Measurements from ENCODE around the gene OPRM1.
"Not testable (repeated sequence)": the region's sequence is repeated elsewhere in the genome, so short reads cannot be mapped to it uniquely, and the experiment has no call there.

Gene OPRM1

DNA sequence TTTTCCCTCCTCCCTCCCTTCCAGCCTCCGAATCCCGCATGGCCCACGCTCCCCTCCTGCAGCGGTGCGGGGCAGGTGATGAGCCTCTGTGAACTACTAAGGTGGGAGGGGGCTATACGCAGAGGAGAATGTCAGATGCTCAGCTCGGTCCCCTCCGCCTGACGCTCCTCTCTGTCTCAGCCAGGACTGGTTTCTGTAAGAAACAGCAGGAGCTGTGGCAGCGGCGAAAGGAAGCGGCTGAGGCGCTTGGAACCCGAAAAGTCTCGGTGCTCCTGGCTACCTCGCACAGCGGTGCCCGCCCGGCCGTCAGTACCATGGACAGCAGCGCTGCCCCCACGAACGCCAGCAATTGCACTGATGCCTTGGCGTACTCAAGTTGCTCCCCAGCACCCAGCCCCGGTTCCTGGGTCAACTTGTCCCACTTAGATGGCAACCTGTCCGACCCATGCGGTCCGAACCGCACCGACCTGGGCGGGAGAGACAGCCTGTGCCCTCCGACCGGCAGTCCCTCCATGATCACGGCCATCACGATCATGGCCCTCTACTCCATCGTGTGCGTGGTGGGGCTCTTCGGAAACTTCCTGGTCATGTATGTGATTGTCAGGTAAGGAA is at the start of gene OPRM1:
Gene OPRM1 (plus strand): TSS at position 10 of the 612 bp plus-strand sequence. CDS start 305 bp downstream, at position 315.
- peak in 1 of 2 donors; percentile 4 for DNase-seq (ENCODE audit: low read depth in 2 of 2)

DNA sequence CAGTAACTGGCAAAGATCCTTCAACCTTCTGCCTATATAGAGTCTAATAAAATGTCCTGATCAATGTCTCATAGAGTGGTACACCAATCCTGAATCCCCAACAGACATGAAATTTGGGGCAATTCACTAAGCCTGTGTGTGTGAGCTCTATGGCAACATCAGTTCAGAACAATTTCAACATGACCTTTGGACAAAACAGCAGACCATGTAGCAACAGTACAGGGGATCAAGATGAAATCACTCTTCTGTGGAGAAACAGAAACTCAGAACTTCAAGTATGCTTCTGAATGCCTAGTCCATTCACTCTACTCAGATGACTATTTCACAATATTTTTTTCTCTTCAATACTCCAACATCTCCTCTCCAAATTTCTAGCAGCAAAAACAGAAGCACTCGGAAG is 49.1 kb upstream of the OPRM1 start:
- DNase-seq (ENCODE audit: low read depth in 2 of 2) = no peak

DNA sequence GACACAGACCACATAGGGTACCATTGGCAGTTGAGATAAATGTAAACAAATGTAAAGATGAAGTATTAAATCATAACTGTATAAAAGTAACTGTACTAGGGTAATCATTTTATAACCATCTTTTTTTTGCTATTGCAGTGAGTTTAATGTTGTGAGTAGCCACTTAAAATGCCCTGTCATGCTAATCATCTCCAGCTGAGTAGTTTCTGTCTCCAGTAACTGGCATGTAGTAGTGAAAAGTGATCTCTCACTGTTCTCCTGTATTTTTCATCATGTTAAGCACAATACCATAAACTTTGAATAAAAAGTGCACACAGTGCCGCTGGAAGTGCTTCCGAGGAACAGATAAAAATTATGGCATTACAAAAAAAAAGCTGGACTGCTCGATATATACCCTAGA is 45.0 kb upstream of the OPRM1 start:
- no peak for DNase-seq (ENCODE audit: low read depth in 2 of 2)

DNA sequence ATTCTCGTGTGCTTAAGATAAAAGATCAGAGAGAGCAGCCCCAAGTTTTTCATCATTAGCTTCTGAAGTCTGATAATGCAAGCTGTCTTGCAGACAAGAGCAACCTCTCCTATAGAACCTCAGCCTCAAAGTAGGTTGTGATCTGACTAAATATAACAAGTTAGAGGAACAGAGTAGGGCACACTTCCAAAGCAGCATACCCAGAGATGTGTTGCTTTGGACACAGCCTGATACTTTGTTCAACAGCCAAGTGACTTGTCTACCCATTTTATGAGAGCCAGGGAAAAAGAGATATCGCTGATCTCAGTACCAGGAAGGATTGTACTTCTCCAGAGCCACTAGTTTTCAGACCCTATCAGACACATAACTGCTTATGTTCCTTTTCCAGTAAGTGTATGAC is 44.2 kb upstream of the OPRM1 start:
- no peak for DNase-seq (ENCODE audit: low read depth in 2 of 2)

DNA sequence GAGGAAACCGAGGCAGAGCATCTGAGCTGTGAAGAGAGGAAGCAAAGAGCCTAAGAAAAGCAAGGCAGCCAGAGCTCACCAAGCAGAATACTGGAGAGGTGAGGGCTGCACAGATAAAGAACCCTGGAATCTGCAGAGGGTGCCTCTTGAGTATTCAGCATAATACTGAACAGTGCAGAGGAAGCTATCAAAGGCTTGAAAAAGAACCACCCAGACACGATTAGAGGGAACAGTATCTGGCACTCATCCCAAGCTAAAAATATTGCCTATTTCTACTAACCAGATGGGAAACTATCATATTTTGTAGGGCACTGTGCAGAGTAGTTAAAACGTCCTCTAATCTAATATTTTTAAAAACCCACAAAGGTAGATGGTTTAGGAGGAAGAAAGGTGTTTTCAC is 41.8 kb upstream of the OPRM1 start:
- DNase-seq (ENCODE audit: low read depth in 2 of 2) = no peak

DNA sequence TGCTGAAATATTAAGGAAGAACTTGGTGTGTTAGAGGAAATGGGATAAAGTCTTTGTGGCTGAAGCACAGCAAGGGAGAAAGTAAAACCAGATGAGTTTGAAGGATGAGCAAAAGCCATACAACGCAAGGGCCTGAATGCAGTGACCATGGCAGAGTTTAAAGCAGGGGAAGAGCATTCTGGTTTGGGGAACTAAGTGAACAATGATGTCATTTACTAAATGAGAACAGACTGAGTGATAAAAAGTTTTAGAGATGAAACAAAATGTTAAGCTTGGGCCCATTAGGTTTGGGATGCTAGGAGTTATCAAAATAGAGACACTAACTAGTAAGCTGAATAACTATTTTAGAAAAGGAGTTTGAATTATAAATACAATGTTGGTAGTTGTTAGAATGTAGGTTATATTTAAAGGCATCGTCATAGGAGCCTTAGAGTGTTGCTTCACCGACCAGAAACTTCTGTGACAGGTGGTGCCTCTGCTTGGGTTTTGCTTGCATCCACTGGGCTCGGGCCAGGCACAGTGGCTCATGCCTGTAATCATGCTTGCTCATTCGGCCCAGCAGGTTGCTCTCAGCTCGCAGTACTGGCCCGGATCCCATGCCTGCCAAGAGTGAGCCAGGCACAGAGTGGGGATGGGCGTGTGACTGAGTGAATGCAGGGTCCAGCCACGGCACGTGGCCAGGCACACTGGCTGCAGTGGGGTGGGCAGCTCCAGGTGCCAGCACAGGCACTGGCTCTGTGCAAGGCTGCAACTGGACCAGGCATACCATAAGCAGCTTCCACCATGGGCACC is 37.4 kb upstream of the OPRM1 start:
- DNase-seq (ENCODE audit: low read depth in 2 of 2) = no peak

DNA sequence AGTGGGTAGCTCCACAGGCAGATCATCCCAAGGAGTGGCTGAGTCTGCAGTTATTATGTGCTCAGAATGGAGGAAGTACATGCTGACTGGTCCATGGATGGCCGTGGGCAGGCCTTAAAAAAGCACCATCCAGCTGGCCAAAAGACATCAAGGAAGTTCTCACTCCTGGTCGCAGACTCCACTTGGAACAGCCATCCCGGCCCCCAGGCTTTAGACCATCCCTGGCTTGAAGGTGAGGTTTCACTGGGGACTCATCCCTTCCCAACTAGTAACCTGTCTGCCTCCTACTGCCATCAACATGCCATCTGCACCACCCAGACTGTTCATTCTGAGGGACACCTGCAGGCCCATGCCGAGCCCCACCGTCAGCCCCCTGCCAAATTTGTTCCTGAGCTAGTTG is 36.1 kb upstream of the OPRM1 start:
- DNase-seq (ENCODE audit: low read depth in 2 of 2) = no peak

DNA sequence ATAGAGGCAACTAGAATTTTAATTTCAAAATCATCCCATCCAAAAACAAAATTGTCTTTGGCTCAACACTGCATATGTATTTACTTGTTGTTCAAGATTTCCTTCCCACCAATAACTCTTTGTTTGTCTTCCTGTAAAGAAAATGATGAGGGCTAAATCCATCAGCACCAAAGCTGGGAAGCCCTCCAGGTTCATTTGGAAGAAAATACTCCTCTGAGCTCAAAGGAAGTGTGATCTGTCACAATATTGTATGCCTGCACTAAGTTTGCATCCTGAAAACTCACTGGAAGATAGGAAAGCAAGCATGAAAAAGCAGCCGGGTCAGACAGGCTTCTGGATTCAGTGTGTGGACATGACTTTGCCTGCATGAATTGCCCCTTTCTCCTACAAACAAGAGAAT is 28.7 kb upstream of the OPRM1 start:
- no peak for DNase-seq (ENCODE audit: low read depth in 2 of 2)

DNA sequence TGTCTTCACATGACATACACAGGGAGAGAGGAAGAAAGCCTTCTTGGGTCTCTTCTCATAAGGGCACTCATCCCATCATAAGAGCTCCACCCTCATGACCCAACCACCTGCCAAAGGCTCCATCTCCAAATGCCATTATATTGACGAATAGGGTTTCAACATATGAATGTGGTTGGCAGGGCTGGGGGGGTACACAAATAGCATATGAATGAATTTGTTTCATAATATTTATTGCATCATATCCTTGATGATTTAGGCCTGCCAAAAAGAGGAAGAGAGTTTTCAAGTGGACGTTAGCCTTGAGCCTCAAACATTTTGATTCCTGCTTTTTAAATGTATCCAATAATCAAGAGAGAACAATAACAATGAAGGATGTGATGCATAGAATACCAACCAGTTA is 26.2 kb upstream of the OPRM1 start:
- no peak for DNase-seq (ENCODE audit: low read depth in 2 of 2)

DNA sequence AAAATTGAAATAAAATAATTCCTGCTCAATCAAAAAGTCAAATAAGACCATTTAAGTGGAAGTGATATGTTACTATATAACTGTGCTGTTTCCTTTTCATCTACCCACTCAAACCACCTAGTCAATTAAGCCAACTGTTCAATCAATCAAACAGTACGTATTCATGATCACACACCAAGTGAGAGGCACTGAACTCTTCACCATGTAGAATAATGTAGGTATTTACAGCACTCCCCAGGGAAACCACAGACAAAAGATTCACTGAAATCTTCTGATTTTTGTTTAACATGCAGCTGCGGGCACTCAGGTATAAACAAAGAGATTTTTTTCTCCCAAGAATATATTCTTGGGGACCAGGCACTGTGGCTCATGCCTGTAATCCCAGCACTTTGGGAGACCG is 21.3 kb upstream of the OPRM1 start:
- DNase-seq (ENCODE audit: low read depth in 2 of 2) = no peak

DNA sequence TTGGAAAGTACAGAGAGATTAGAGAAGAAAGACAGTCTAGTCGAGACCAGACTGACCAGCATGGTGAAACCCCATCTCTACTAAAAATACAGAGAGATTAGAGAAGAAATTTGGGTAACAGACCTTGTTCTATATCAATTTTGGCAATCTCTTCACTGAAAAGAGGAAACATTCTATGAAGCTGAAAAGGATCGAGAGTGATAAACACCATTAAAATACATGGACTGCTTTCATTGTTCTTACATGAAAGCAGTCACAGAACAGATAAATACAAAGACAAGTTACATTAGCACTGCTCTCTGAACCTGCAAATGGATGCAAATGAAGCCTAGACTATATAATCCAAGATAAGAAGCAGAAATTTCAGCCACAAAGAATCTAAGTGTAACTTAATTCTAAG is 8.4 kb upstream of the OPRM1 start:
- no peak for DNase-seq (ENCODE audit: low read depth in 2 of 2)

DNA sequence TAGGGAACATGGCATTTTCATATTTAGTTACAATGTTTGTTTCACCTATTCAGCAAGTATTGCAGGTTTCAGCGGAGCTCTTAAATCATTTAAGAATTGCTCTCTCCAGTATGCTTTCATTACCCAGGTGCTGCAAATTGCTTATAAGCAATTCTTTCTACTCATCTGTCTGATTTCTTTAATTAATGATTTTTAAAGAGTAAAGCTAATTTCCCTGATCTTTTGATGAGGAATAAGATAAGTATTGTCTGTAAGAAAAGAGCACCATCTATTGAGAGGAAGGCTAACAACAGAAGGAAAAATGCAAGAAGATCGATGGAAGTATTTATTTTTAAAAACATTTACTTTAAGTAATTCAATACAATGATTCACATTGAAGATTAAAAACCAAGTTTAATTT is 2.0 kb downstream of the OPRM1 start:
- DNase-seq (ENCODE audit: low read depth in 2 of 2) = no peak

DNA sequence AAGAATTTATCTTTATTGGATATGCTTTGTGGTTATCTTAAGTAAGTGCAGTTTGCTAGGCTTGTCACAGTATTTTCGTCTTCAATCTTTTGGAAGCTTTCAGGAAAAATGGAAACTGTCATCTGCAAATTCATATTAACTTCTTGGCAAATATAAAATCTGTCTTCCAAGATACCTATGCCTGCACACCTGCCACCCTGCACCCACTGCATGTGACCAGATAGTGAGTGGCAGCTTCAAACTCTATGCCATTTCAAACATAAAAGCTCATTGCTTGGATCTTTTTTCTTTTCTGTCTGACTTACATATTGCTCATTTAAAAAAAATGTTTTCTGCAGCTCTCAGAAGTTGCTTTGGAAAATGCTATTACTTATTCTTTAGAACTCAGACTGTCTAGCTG is 14.1 kb downstream of the OPRM1 start:
- no peak for DNase-seq (ENCODE audit: low read depth in 2 of 2)

DNA sequence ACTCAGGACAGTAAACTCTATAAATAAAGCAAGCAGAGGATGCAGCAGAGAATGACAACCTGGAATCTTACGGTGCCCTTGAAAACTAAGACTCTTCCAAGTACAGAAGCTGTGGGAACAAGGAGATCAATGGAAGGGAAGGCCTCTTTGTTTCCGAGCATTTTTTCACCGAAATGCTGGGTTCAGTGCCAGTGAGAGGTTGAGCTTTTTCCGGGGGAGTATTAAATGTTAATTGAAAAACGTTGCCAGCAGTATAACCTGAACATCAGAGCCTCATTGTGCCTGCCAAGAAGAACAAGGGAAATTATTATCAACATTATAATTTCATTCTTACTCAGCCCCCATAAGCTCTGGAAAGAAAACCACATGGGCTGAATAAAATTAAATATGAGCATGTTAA is 17.5 kb downstream of the OPRM1 start:
- no peak for DNase-seq (ENCODE audit: low read depth in 2 of 2)

DNA sequence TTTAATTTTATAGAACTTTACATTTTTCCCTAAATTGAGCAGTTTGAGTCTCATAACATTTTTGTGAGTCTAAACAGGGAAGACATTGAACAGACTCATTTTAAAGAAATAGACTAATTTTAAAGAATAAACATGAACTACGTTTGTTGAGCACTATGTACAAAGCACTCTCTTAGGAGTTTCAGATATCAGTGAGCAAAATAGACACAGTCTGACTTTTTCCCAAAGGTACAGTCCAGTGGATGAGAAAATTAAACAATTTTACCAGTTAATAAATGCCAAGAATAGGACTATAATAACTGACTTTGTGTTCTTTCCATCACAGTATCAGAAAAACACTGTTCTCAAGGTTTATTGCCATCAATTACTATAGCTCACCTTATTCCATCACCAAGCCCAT is 18.1 kb downstream of the OPRM1 start:
- no peak for DNase-seq (ENCODE audit: low read depth in 2 of 2)

DNA sequence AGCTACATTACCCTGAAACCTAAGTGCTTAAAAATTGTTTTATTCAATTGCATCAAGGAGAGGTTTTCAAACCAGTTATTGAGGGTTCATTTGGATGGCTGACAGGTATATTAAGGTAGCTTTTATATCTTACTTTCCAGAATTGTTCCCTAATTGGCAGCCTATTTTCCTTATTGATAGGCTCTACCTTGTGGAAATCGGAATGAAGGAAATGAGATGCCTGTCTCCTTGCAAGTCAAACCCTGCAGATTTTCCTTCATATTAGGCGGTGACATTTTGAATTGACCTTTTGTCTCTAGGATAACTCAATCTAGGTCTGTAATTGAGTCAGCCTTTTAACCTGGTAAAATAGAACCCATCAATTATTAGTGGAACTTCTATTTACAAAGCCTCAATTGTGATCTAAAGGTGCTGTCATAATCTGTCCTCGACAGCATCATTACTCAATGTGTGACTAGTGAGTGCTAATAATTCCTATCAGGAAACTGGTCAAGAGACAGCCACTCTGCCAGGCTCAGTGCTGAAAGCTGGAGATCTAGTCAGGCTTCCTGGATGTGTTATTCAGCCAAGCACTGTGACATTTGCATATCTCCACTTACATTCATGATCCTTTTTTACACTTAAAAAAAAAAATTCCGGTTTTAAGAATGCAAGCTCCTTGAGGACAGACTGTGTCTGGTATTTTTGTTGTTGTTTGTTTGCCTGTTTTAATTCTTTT is 20.1 kb downstream of the OPRM1 start:
- DNase-seq (ENCODE audit: low read depth in 2 of 2) = no peak

DNA sequence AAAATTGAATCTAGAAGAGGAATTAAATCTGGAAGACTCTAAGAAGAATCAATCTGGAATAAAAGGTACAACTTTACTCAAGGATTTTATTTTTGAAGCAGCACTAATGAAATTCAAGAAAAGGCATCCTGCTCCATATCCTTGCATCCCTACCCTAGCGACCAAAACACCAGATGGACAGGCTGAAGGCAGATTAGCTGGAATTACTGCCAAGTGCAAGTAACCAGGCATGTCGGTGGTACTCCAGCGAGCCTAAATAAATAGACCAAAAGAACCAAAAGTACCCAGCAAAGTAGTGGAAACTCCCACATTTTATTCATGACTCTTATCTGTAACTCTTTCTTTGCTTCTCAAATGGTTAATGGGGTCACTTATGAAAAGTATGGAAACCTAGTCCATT is 21.0 kb downstream of the OPRM1 start:
- no peak for DNase-seq (ENCODE audit: low read depth in 2 of 2)

DNA sequence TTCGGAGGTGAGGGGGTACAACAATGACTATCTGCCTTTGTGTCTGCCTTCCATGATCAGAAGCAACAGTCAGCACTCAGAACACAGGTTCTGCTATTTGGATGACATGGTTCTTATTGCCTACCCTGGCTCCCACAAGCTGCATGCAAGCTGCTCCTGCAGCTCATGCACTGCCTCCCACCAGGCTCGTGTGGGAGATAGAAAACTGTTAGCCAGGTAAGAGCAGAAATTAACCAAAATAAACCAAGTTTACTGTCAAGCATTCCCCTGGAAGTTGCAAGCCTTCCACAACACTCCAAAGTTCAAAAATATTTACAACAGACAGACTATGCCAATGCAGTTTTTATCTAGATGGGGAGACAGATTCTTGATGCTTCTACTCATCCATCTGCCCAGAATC is 31.0 kb downstream of the OPRM1 start:
- DNase-seq (ENCODE audit: low read depth in 2 of 2) = no peak

DNA sequence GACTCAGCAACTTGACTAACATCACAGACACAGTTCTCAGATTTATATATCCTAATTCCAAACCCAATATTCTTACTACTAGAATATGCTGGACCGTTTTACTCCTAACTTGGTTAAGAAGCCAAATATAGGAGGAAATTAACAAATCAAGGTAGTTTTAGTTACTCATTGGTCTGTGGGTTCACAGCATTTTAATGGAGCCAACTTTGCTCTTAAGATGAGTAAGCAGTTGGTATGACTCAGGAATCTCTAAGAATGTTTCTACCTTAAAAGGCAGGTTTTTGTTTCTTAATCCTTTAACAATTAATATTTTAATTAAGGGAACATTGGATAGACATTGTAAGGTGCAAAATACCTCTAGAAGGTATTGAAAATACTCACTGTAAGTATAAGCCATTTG is 31.6 kb downstream of the OPRM1 start:
- DNase-seq (ENCODE audit: low read depth in 2 of 2) = no peak

DNA sequence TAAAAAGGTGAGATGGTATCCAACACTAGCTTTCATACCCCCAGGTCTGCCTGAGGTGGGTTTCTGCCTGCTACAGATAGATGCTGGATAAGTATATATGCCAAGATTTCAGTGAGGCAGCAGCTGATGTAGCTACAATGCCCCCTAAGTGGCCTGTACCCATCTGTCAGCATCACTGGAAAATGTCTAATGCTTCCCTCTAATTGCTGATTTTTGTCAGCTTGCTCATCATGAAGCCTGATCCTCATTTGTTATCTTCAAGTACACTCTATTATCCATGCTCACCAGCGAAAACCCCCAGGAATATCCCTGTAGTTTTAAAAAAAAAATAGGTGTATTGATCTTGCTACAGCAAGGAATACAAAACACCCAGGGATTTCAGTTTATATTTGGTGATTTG is 32.2 kb downstream of the OPRM1 start:
- DNase-seq (ENCODE audit: low read depth in 2 of 2) = no peak

DNA sequence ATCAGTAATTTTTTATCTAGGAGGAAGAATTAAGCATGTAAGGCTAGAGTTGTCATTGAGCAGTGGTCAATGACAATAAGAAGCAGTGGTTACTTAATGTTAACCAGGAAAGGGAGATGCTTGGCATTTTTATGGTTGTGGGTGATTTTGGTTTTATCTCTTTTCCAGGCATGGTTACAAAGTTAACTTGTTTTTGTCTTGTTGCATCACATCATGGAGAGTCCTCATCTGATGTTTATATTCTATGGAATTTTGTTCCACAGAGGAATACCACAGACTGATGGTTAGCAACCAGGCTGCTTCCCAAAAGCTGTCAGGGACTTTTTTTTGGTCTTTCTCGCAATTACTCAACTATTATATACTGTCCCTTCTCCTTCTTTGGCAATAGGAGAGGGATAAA is 32.7 kb downstream of the OPRM1 start:
- no peak for DNase-seq (ENCODE audit: low read depth in 2 of 2)

DNA sequence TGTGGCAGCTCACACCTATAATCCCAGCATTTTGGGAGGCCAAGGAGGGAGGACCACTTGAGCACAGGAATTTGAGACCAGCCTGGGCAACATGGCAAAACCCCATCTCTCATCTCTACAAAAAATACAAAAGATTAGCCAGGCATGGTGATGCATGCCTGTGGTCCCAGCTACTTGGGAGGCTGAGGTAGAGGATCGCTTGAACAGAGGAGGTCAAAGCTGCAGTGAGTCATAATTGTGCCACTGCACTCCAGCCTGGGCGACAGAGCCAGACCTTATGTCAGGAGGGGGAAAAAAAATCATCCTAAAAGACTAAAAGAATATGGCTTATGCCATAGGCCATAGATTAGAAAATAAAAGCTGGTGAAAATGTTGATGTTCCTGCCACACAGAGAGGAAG is 39.6 kb downstream of the OPRM1 start:
- not testable (repeated sequence) for DNase-seq (ENCODE audit: low read depth in 2 of 2)
